K562 (cell line): ENCODE data around the gene LCLAT1. TPM values are rescaled to one million over a fixed set of nuclear protein-coding genes. Genes with fewer than 3 reads are reported as not detected.

Experiments used
- ATAC-seq: fragments of 200-7000 bp; cut with Tn5 transposase; 3 replicates; pipeline ENCODE4 v1.9.1; 2020; ENCODE audit warnings: moderate library complexity
- BruUV-seq: library from RNA; stranded (reverse); fragments of 400-500 nt; replicated peaks from 2 replicates; lab custom pipeline; 2021; lab: Mats Ljungman, UMichigan
- CTCF ChIA-PET: fragments of 300-600 bp; formaldehyde crosslinking; extraction: SDS; loops from one replicate; lab custom pipeline; 2021; ENCODE audit warnings: low intra/inter-chr PET ratio; lab: Yijun Ruan, JAX
- POLR2A ChIA-PET: fragments of 300-600, 350-650 bp; sonication (Branson Sonifier 250); formaldehyde crosslinking; extraction: SDS; loops from one replicate; lab custom pipeline; 2021; ENCODE audit warnings: antibody characterized with exemption, inconsistent platforms; lab: Yijun Ruan, JAX
- DNase-seq, 4 experiments: peaks; one replicate each; pipeline versions ENCODE4 v3.0.0 to v3.0.0-alpha.2; 2011 to 2018; ENCODE audit warnings: low spot score in 3 of 4, mixed read lengths in 3 of 4; ENCODE audit errors: extremely low read depth in 1 of 4
- FAIRE-seq: peaks from 2 replicates; lab custom pipeline; 2011; peaks lifted over from hg19 to GRCh38; lab: Jason Lieb, UNC
- H2AFZ ChIP-seq: 2 replicates; pipeline ENCODE4 v1.6.0; 2011; ENCODE audit warnings: low read depth, low read length, control low read depth, inconsistent platforms
- H3K27ac ChIP-seq: fragments of 200-600 bp; 3 replicates; pipeline ENCODE4 v1.8.0; 2011; ENCODE audit warnings: low read depth, mild to moderate bottlenecking, control low read depth, inconsistent platforms, low read length, moderate library complexity, mixed read lengths; ENCODE audit errors: extremely low read depth
- H3K27me3 ChIP-seq, 2 experiments: fragments of 300-600 bp in 1 of 2; 2 replicates in 1 of 2; 3 replicates in 1 of 2; pipeline versions ENCODE4 v1.6.0 to v1.8.0; 2011; ENCODE audit warnings: inconsistent platforms in 2 of 2, low read length in 2 of 2, mild to moderate bottlenecking in 1 of 2, mixed read lengths in 1 of 2, moderate library complexity in 1 of 2; ENCODE audit not compliant: control insufficient read depth in 2 of 2, insufficient read depth in 2 of 2
- H3K36me3 ChIP-seq: fragments of 300-600 bp; 3 replicates; pipeline ENCODE4 v1.8.0; 2011; ENCODE audit warnings: mild to moderate bottlenecking, low read length, inconsistent platforms; ENCODE audit not compliant: control insufficient read depth, insufficient read depth
- H3K4me1 ChIP-seq, 2 experiments: fragments of 200-600 bp in 1 of 2; replicated peaks in 1 of 2; 2 replicates in 1 of 2; 3 replicates in 1 of 2; pipeline versions ENCODE4 v1.5.1 to v1.8.0; 2011; ENCODE audit warnings: inconsistent platforms in 2 of 2, low read length in 2 of 2, mild to moderate bottlenecking in 1 of 2, mixed read lengths in 1 of 2, moderate library complexity in 1 of 2; ENCODE audit not compliant: control insufficient read depth in 2 of 2, insufficient read depth in 2 of 2
- H3K4me2 ChIP-seq: 2 replicates; pipeline ENCODE4 v1.6.1; 2011; ENCODE audit warnings: low read length, control low read depth, inconsistent platforms, mixed read lengths; ENCODE audit not compliant: insufficient read depth
- H3K4me3 ChIP-seq: fragments of 200-600 bp; sonication (generic), shearing (Covaris generic); 2 replicates; pipeline ENCODE4 v1.5.1; 2016; ENCODE audit warnings: control low read depth, inconsistent platforms
- H3K79me2 ChIP-seq: fragments of 200-600 bp; 3 replicates; pipeline ENCODE4 v1.8.0; 2011; ENCODE audit warnings: low read length, inconsistent platforms; ENCODE audit not compliant: control insufficient read depth, insufficient read depth
- H3K9ac ChIP-seq, 2 experiments: 2 replicates each; pipeline versions ENCODE4 v1.6.0 to v1.6.1; 2011; ENCODE audit warnings: low read depth in 2 of 2, low read length in 2 of 2, control low read depth in 1 of 2, inconsistent platforms in 1 of 2, mild to moderate bottlenecking in 1 of 2, mixed read lengths in 1 of 2; ENCODE audit not compliant: insufficient read depth in 1 of 2
- H3K9me1 ChIP-seq: one replicate; pipeline ENCODE4 v1.6.0; 2011; ENCODE audit warnings: inconsistent platforms, mild to moderate bottlenecking, low read length, moderate library complexity; ENCODE audit not compliant: control insufficient read depth, insufficient read depth
- H3K9me3 ChIP-seq: replicated peaks from 2 replicates; pipeline ENCODE4 v1.5.1; 2011; ENCODE audit warnings: low read depth, low read length, inconsistent platforms; ENCODE audit not compliant: control insufficient read depth, insufficient read depth
- H4K20me1 ChIP-seq: replicated peaks from 2 replicates; pipeline ENCODE4 v1.6.1; 2011; ENCODE audit warnings: low read length, inconsistent platforms, mixed read lengths; ENCODE audit not compliant: control insufficient read depth, insufficient read depth
- C11orf30 ChIP-seq: fragments of 450-650 bp; IDR thresholded peaks from 2 replicates; pipeline ENCODE4 v1.6.1; 2016; ENCODE audit warnings: low read depth, mild to moderate bottlenecking
- EWSR1 ChIP-seq: fragments of 450-650 bp; IDR thresholded peaks from 2 replicates; pipeline ENCODE4 v1.6.1; 2018; ENCODE audit warnings: borderline replicate concordance, mild to moderate bottlenecking, low read depth, moderate library complexity; ENCODE audit not compliant: partially characterized antibody
- HLTF ChIP-seq: fragments of 450-650 bp; IDR thresholded peaks from 2 replicates; pipeline ENCODE4 v1.6.1; 2016
- HNRNPLL ChIP-seq: fragments of 200-400 bp; formaldehyde crosslinking; IDR thresholded peaks from 2 replicates; pipeline ENCODE4 v1.6.1; 2017; ENCODE audit warnings: low read length, low read depth, mild to moderate bottlenecking; ENCODE audit not compliant: poor library complexity, severe bottlenecking
- ILF3 ChIP-seq: fragments of 450-650 bp; IDR thresholded peaks from 2 replicates; pipeline ENCODE4 v1.6.1; 2018; ENCODE audit warnings: antibody characterized with exemption, mild to moderate bottlenecking, moderate library complexity, borderline replicate concordance
- NR4A1 ChIP-seq, 2 experiments: fragments of 250-450 bp in 1 of 2; fragments of 450-650 bp in 1 of 2; sonication (Bioruptor Pico) in 1 of 2; IDR thresholded peaks; 2 replicates each; pipeline versions ENCODE4 v1.4.0 to v1.6.1; 2016 to 2020; ENCODE audit warnings: mild to moderate bottlenecking in 2 of 2, missing compliant biosample characterization in 1 of 2, missing genetic modification characterization in 1 of 2, moderate library complexity in 1 of 2
- PHF20 ChIP-seq: fragments of 450-650 bp; IDR thresholded peaks from 2 replicates; pipeline ENCODE4 v1.6.1; 2018; ENCODE audit not compliant: partially characterized antibody
- PHF8 ChIP-seq: fragments of 200-600 bp; sonication (generic); IDR thresholded peaks from 2 replicates; pipeline ENCODE4 v1.6.1; 2012; ENCODE audit warnings: mixed run types, mild to moderate bottlenecking, inconsistent platforms, low read length, moderate library complexity, borderline replicate concordance
- ZBTB34 ChIP-seq: fragments of 250-450 bp; sonication (Bioruptor Pico); IDR thresholded peaks from 2 replicates; pipeline ENCODE4 v1.8.0; 2021; ENCODE audit warnings: mild to moderate bottlenecking, moderate library complexity
- ZFP91 ChIP-seq: sonication (generic); formaldehyde crosslinking; IDR thresholded peaks from 2 replicates; pipeline ENCODE4 v1.8.0; 2022; ENCODE audit warnings: mild to moderate bottlenecking, missing genetic modification reagents
- WGBS: fragments of 100-300 bp; shearing (Covaris generic); methylation state at CpG from one replicate; pipeline ENCODE4 v1.1.6; 2016; ENCODE audit warnings: low coverage, mixed read lengths; ENCODE audit not compliant: insufficient coverage; ENCODE audit errors: missing lambda C conversion rate; 5-methylcytosine and 5-hydroxymethylcytosine counted together
- in situ Hi-C: fragments of 300-500 bp; cut with MboI; formaldehyde crosslinking; loops from 4 replicates; pipeline ENCODE4 v1.15.0; 2018; ENCODE audit warnings: inconsistent platforms, mixed read lengths
- intact Hi-C: fragments of 100-400 bp; cut with micrococcal nuclease; formaldehyde crosslinking; loops from 2 replicates; pipeline ENCODE4 v1.14.2; 2022
- polyA plus RNA-seq, 8 experiments: library from polyadenylated mRNA; depleted of rRNA in 4 of 8; stranded (reverse) in 5 of 8; unstranded in 3 of 8; fragments of >200 nt; fragmentation: Nextera tagmentation in 2 of 8; fragmentation: Illumina TruSeq in 1 of 8; extraction: Ambion mirVana in 2 of 8; extraction: Trizol in 1 of 8; gene quantifications; 2 replicates each; pipeline versions ENCODE4 v1.2.1 to v1.2.3, GENCODE V29; 2011 to 2014; ENCODE audit warnings: inconsistent platforms in 1 of 8, missing spikeins in 1 of 8
- total RNA-seq, 7 experiments: library from RNA; depleted of rRNA in 6 of 7; stranded (reverse); fragments of >200 nt in 6 of 7; fragmentation: Illumina TruSeq in 2 of 7; extraction: Trizol in 2 of 7; gene quantifications; 2 replicates each; pipeline versions ENCODE4 v1.2.1 to v1.2.3, GENCODE V29; 2011 to 2021; ENCODE audit warnings: low replicate concordance in 1 of 7

Gene LCLAT1
- total and polyA plus RNA-seq, 9 of the 15 experiments (the other 6 are each of a cell fraction or from before 2014, with no cell fraction given), result 8.9 to 63.3 (median 25.4) TPM

GRCh38 chr2:30636311-30636710 is 189.3 kb downstream of the LCLAT1 start:
- Histone ChIP-seq H3K79me2 (no peaks in the 10 kb centered on the region), H3K36me3 (peaks cover 10% of the 10 kb centered on the region; the same call in 2 of the 3 replicates), H4K20me1 (no peaks in the 10 kb centered on the region), H3K4me3 (no peak overlapping the region), H3K4me2 (no peak overlapping the region), H3K9me1 (no peaks in the 10 kb centered on the region), H2AFZ (no peak overlapping the region), H3K27me3 (no peaks in the 10 kb centered on the region), H3K9ac (no peak overlapping the region), H3K9me3 (no peaks in the 10 kb centered on the region), H3K27ac (no peak overlapping the region), H3K4me1 (no peaks in the 10 kb centered on the region)
- ATAC-seq (no peak), FAIRE-seq (no peak), DNase-seq (no peak)
- POLR2A ChIA-PET, result no interaction called here
- WGBS, result 60% methylated on average over 1 of the region's 1 CpG
- BruUV-seq, result no TSS peak
- CTCF ChIA-PET, result no interaction called here
- TF ChIP-seq C11orf30 (no peak), EWSR1 (no peak)
- in situ Hi-C loops, result no loop called here
- intact Hi-C loops, result no loop called here

GRCh38 chr2:30639836-30640235 is 192.8 kb downstream of the LCLAT1 start:
- intact Hi-C loops, result no loop called here
- no peaks in the 10 kb centered on the region for H3K4me1 ChIP-seq
- TF ChIP-seq PHF8, result no peak
- TF ChIP-seq NR4A1 (CRISPR knock-in tag; IDR thresholded peaks at IDR 0.05), result no peak
- no peak for TF ChIP-seq NR4A1 (tag; IDR thresholded peaks at IDR 0.05)
- TF ChIP-seq HNRNPLL, result no peak
- no peak for TF ChIP-seq HLTF
- no peak for TF ChIP-seq PHF20
- TF ChIP-seq ILF3, result no peak
- TF ChIP-seq ZBTB34 (CRISPR knock-in tag), result no peak
- TF ChIP-seq ZFP91 (CRISPR knock-in tag), result no peak
- WGBS, result 83% methylated on average over 5 of the region's 5 CpGs
- no peak overlapping the region for H3K4me2 ChIP-seq
- H3K36me3 ChIP-seq, result peaks cover 15% of the 10 kb centered on the region
- no peaks in the 10 kb centered on the region for H3K27me3 ChIP-seq
- no peaks in the 10 kb centered on the region for H3K9me3 ChIP-seq
- FAIRE-seq (no peak), DNase-seq (no peak), ATAC-seq (no peak)
- POLR2A ChIA-PET, result no interaction called here
- no peak overlapping the region for H3K9ac ChIP-seq
- H3K79me2 ChIP-seq, result no peaks in the 10 kb centered on the region
- no peak overlapping the region for H2AFZ ChIP-seq
- CTCF ChIA-PET, result no interaction called here
- H3K27ac ChIP-seq, result no peak overlapping the region
- H3K4me3 ChIP-seq, result no peak overlapping the region
- BruUV-seq, result no TSS peak
- in situ Hi-C loops, result no loop called here
- H4K20me1 ChIP-seq, result no peaks in the 10 kb centered on the region
- no peaks in the 10 kb centered on the region for H3K9me1 ChIP-seq
